Fibroblast of the aortic adventitia (primary cell): ENCODE data around the gene EXOC3L1. TPM values are rescaled to one million over a fixed set of nuclear protein-coding genes. Genes with fewer than 3 reads are reported as not detected.

Experiments
- DNase-seq: peaks from one replicate; pipeline ENCODE4 v3.0.0-alpha.2; 2010; ENCODE audit warnings: low read depth
- H3K4me3 ChIP-seq: 2 replicates; pipeline ENCODE4 v1.5.1; 2011; ENCODE audit warnings: low read depth, mild to moderate bottlenecking, control low read depth, low read length, moderate library complexity
- total RNA-seq: library from RNA; depleted of rRNA; stranded (reverse); fragments of >200 nt; gene quantifications from 2 replicates; pipeline ENCODE4 v1.2.3, GENCODE V29; 2012; ENCODE audit warnings: low replicate concordance
- TF ChIP-seq, protein P1 (sequence below): IDR thresholded peaks from 2 replicates; pipeline ENCODE4 v1.5.1; 2011; ENCODE audit warnings: mild to moderate bottlenecking, low read length, control low read depth, inconsistent platforms; ENCODE audit not compliant: insufficient read depth

Gene EXOC3L1
- total RNA-seq, 1 donor, result not detected

DNA sequence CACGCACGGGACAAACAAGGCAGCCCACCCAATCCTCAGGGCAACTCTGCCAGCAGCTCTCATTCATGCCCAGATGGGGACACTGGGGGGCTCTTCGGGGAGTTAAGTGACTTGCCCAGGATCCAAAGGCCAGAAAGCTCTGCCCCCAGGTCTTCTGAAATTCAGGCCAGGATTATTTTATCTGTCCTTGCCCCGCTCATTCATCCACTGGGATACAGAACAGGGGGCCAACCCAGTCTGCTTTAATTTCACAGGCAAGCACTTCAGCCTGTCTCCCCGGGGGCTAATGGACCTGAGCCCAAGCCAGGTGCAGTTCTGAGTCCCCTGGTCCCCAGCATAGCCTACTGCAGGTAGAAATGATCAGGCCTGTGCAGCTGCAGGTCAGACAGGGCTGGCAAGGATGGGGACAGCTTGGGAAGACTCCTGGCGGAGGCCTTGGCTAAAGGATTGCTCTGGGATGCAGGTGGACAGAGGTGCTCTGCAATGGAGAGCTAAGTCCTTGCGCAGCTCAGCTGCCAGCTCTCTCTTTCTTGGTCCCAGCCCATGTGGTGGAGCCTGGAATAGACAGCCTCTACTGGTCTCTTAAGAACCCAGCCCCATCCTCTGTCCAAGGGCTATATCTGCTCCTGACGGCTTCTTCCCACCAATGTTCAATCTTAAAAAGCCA lies 38.4 kb downstream of the EXOC3L1 start:
- peak overlapping the region; percentile 73 for H3K4me3 ChIP-seq
- TF ChIP-seq, protein P1, sequence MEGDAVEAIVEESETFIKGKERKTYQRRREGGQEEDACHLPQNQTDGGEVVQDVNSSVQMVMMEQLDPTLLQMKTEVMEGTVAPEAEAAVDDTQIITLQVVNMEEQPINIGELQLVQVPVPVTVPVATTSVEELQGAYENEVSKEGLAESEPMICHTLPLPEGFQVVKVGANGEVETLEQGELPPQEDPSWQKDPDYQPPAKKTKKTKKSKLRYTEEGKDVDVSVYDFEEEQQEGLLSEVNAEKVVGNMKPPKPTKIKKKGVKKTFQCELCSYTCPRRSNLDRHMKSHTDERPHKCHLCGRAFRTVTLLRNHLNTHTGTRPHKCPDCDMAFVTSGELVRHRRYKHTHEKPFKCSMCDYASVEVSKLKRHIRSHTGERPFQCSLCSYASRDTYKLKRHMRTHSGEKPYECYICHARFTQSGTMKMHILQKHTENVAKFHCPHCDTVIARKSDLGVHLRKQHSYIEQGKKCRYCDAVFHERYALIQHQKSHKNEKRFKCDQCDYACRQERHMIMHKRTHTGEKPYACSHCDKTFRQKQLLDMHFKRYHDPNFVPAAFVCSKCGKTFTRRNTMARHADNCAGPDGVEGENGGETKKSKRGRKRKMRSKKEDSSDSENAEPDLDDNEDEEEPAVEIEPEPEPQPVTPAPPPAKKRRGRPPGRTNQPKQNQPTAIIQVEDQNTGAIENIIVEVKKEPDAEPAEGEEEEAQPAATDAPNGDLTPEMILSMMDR, result no peak
- no peak for DNase-seq

- H3K4me3 ChIP-seq, result peak within 1 kb of the TSS; percentile 73
- TF ChIP-seq, protein P1, result no peak
- DNase-seq, result peak; percentile 80
Observed at GRCh38 chr16:67150833-67151396, 39.0 kb downstream of the EXOC3L1 start, which contains the start of gene B3GNT9. Gene B3GNT9 (minus strand): TSS chr16:67150998. CDS start chr16:67150485, 513 bp downstream.

- H3K4me3 ChIP-seq, result peak overlapping the region; percentile 73
- peak; percentile 59 for DNase-seq
- TF ChIP-seq, protein P1, result no peak
Observed at GRCh38 chr16:67150047-67150832, 39.7 kb downstream of the EXOC3L1 start.

DNA sequence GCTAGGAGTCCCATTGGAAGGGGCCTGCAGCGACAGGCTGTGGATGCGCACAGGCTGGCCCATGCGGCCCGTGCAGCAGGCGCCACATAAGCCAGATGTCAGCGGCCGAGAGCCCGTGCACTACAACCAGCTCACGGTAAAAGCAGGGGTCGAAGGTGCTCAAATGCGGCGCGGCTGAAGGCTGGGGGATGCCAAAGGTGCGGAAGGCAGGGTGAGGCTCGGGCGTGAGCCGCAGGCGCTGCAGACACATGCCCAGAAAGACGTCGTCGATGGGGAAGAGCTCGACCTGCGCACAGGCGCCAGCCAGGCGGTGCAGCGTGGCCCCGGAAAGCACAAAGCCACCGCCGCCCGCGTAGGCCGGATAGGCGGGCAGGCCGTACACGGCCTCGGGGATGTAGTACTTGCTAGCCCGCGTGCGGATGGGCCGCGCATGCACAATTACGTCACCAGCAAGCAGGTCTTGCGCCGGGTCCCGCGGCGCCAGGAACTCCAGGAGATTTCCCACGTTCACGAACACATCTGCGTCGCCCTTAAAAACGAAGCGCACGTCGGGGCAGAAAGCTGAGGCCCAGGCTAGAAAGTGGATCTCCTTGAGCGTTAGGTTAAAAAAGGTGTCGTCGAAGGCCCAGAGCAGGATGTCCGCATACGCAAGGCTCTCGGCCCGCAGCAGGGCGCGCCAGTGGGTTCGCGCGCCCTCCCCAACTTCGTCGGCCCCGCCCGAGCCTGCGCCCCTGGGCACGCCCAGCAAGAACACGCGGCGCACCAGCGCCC lies 40.5 kb downstream of the EXOC3L1 start:
- peak overlapping the region; percentile 73 for H3K4me3 ChIP-seq
- TF ChIP-seq, protein P1, result no peak
- no peak for DNase-seq

DNA sequence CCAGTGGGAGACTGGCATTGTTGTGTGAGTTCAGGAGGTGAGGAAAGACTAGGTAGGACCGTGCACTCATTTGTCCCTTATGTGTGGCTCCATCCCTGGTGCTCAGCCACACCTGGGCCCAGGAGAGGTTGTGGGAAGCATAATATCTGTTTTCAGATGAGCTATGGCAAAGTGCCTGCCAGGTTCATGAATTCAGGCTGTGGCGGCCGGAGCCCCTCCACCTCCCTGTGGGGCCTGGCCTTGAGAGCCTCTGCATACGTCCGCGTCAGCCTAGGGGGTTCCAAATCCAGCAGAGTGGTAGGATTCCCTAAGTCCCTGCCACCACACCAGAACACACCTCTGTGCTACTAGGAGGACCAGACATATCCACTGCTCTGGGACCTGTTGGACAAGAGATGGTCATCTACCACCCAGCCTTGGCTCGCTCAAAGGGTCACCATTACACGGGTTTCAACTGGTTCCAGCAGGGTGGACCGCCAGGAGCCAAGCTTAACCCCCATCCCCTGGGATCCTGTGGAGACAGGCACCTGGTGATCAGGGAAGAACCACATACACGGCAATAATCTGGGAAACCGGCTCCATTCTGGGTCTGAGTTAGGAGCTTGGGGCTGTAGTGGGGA lies 41.2 kb downstream of the EXOC3L1 start:
- H3K4me3 ChIP-seq, result no peak overlapping the region
- TF ChIP-seq, protein P1, result no peak
- DNase-seq, result no peak

GRCh38 chr16:67148221-67148620 lies 41.7 kb downstream of the EXOC3L1 start:
- DNase-seq, result no peak
- no peak overlapping the region for H3K4me3 ChIP-seq
- TF ChIP-seq, protein P1, result no peak
